AG10803 (cell line): ENCODE data around the gene PAM16.
A peak's percentile ranks its signal among the peaks of the same experiment; 100 is the strongest.

Experiments used
- DNase-seq: peaks from one replicate; pipeline ENCODE4 v3.0.0; 2010; ENCODE audit warnings: low read depth
- H3K4me3 ChIP-seq: 2 replicates; pipeline ENCODE4 v1.5.1; 2011; ENCODE audit warnings: mild to moderate bottlenecking, low read length, control low read depth
- TF ChIP-seq, protein P1 (sequence below): conservative IDR thresholded peaks from 2 replicates; pipeline ENCODE4 v1.5.1; 2011; ENCODE audit warnings: mild to moderate bottlenecking, low read length, control low read depth, inconsistent platforms

Gene PAM16

DNA sequence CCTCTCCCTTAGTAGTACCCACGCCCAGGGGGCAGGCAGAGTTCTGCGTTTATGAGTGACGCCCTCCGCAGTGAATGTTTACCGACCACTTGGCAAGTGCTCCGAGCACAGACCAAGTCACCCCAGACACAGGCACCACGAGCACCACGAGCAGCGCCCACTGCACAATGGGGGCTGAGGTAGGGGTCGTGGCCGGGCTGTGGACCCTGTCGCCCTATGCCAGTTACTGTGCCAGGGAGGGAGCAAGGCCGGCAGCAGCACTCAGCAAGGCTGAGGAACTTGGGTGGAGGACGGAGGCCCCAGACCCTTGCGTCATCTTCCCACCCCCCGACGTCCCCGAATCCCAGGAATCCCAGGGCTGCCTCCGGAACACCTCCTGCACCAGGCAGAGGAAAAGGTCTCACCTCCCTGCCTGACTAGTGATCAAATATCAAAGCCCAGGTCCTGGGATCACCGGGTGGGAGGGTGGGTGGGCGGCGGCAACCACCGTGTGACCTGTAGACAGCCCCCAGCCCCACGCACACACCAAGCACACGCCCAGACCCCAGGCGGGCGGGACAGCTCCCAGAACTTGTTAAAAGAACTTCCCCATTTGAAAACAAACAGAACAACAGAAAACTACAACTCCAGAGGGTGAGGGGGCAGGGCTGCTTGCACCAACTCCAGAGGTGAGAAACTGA, 25.9 kb upstream of the PAM16 start:
- peak overlapping the region; percentile 62 for H3K4me3 ChIP-seq
- no peak for DNase-seq
- TF ChIP-seq, protein P1, sequence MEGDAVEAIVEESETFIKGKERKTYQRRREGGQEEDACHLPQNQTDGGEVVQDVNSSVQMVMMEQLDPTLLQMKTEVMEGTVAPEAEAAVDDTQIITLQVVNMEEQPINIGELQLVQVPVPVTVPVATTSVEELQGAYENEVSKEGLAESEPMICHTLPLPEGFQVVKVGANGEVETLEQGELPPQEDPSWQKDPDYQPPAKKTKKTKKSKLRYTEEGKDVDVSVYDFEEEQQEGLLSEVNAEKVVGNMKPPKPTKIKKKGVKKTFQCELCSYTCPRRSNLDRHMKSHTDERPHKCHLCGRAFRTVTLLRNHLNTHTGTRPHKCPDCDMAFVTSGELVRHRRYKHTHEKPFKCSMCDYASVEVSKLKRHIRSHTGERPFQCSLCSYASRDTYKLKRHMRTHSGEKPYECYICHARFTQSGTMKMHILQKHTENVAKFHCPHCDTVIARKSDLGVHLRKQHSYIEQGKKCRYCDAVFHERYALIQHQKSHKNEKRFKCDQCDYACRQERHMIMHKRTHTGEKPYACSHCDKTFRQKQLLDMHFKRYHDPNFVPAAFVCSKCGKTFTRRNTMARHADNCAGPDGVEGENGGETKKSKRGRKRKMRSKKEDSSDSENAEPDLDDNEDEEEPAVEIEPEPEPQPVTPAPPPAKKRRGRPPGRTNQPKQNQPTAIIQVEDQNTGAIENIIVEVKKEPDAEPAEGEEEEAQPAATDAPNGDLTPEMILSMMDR = no peak

DNA sequence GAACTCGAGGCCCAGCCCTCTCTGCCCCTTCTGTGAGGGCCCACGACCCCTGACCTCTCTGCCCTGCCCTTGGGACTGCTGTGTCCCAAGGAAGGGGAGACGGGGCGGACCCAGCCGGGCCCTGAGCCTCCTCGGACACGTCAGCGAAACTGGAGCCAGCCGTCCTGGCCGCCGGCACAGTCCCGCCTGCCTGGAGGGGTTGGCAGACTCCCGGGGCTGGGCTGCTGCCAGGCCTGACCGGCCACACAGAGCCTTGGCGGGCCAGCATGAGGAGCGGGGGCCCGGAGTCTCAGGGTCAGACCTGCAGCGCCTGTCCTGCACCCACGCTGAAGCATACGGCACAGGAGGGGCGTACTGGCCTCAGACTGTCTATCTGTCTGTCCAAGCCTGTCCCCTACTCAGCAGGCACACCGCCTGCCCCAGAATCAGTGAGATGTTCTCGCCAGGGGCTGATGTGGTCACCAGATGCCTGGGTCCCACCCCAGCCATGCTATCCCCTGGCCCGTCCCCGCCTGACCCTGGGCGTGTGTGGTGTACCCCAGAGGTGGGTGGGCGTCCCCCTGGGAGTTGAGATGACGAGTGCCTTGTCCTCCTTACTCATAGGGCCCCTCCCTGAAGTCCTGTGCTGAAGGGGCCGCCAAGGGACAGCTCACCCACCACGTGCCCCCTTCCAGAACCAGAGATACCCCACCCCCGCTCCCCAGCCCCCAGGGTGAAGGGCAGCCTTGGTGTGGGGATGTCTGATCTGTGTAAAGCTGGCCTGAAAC, 25.2 kb upstream of the PAM16 start:
- peak; percentile 92 for DNase-seq
- TF ChIP-seq, protein P1 = no peak

DNA sequence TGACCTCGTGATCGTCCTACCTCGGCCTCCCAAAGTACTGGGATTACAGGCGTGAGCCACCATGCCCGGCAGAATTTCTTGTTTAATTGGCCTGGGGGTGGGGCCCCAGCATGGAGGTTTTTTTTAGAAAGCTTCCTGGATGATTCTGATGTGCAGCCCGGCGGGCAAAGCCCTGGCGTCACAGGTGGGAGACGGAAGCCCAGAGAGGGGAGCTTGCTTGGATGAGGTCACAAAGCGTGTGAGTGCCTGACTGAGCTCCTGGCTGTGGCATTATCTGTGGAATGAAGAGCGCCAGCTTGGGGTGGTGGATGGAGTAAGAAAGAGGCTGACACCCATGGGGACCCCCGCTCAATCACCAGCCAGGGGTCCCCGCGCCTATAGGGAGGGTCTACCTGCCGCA, 24.6 kb upstream of the PAM16 start:
- peak; percentile 68 for DNase-seq

More for the DNA sequence above, 25.2 kb upstream of the PAM16 start:
- peak overlapping the region; percentile 62 for H3K4me3 ChIP-seq

DNA sequence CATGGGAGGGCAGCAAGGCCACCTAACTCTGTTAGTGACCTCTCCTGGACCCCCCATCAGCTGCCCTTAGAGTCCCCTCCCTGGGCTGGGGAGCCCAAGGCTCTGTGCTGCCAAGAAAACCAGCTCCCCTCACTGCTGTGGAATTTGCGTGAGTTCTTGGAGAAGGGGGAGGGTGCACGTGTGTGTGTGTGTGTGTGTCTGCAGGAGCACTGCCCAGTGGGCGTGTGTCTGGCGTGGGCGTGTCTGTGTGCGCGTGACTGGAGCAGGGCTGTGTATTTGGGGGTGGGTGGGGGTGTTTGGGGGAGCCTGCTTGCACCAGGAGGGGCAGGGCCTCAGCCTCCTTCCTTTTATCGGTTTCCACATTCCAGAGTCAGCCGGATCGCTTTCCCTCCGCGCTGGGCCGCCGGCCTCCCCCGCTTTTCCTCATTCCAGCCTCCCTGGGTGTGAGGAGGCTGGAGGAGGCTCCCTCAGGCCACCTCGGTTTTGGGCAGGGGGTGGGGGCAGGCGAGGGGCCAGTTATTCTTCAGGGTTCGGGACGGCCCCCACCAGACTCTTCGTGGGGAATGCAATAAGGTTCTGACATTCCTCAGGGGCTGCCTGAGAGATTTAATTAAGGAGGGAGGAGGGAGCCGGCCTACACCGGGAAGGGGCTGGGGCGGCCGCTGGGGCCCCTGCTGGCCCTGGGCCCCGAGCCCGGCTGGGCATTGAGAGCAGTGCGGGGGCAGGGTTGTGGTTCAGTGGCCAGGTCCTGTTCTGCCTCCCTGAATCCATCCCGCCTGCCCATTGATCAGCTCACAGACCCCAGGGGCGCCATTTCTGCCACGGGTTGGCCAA, 23.0 kb upstream of the PAM16 start:
- peak; percentile 99 for DNase-seq
- H3K4me3 ChIP-seq = peak overlapping the region; percentile 99
- TF ChIP-seq, protein P1 = no peak

More for the DNA sequence above, 24.6 kb upstream of the PAM16 start:
- peak overlapping the region; percentile 62 for H3K4me3 ChIP-seq
- TF ChIP-seq, protein P1 = no peak

DNA sequence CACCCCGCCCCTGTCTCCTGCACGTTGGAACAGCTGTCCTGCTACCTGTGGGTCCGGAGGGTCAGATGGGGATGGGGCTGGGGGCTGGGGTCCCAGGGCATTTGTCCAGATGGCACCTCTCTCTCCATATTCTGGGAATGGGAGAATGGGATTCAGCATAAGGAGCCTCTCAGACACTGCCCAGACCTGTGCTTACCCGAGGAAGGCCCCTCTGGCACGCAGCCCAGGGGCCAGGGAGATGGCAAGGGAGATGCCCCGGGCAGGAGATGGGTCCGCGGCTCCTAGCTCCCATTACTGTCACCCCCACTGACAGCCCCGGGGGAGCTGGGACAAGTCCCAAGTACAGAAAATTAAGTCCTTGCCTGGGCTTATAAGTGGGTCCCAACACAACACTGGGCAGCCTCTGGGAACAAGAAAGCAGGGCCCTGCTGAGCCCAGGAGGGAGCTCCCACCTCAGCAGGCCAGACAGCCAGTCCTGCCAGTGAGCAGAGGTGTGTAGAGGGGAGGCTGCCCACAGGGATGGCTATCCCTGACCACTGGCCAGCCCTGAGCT, 22.3 kb upstream of the PAM16 start:
- TF ChIP-seq, protein P1 = no peak
- H3K4me3 ChIP-seq = peak overlapping the region; percentile 99
- no peak for DNase-seq

DNA sequence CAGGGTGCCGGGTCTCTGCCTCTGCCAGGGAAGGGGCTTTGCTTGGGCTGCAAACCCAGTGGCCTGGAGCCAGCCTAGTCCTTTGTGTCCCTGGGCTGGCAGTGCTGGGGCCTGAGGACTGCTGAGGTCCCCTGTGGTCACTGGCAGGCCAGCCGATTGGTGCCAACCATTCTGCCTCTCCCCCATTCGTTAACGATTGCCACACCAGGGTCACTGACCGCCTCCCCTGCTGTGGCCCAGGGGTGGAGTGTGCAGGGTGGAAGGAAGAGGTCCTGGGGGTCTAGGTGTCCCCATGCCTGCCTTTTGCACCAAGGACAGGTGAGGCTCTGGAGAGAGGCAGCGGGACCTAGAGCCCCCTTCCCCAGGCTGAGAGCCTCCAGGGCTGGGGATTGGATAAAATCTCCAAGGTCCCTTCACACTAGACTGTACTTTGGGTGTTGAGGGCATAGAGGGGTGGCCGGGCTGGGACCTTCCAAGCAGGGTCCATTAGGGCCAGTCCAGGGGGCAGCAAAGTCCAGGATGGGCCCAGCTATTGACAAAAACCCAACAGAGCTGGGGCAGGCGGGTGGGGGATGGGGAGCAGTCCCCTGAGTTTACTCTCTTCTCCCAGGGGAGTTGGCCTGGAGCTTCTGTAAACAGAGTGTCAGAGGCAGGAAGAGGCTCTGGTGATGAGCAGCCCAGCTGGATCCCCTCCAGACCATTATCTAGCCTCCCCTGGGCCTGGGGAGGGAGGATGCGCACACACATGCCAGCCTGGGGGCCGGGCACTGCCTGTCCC, 21.6 kb upstream of the PAM16 start:
- peak; percentile 90 for DNase-seq
- H3K4me3 ChIP-seq = peak overlapping the region; percentile 99
- TF ChIP-seq, protein P1 = no peak; the same call in 1 of the 2 replicates
